Skin epidermis (tissue), 12 donors: ENCODE measurements around the gene ADAMTS2.

ENCODE experiments used
- H3K27ac ChIP-seq, 21 experiments: fragments of 200-600 bp; sonication (generic) in 11 of 21; one replicate each; pipeline ENCODE4 v1.5.0; 2020; ENCODE audit warnings: mild to moderate bottlenecking in 3 of 21, inconsistent platforms in 2 of 21, moderate library complexity in 2 of 21
- H3K4me3 ChIP-seq, 7 experiments: fragments of 200-600 bp; sonication (generic) in 2 of 7; one replicate each; pipeline ENCODE4 v1.5.0; 2020; ENCODE audit warnings: inconsistent platforms in 2 of 7, mild to moderate bottlenecking in 2 of 7, moderate library complexity in 1 of 7

The ADAMTS2 gene

DNA sequence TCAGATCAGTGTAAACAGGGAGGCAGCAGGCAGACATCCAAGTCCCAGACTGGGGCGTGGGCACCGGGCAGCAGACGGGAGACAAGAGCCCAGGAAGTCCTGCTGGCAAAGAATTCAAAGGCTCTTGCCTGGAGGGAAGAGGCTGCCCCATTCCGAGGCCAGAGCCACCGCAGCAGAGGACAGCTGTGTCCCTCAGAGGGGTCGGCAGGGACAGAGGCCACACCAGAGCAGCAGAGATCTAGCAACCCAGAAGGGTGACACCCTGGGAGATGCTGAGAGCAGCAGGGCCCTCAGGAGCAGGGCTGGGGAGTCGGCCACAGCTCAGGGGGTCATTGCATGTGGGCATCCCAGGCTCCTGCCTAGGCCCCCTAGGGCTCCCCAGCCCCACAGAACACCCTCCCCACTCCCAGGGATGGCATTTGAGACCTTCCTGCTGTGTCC is 29.1 kb downstream of the ADAMTS2 start:
- Histone ChIP-seq H3K4me3 (no peak overlapping the region), H3K27ac (peak overlapping the region in 2 of 21 experiments; percentile 16 to 85)

DNA sequence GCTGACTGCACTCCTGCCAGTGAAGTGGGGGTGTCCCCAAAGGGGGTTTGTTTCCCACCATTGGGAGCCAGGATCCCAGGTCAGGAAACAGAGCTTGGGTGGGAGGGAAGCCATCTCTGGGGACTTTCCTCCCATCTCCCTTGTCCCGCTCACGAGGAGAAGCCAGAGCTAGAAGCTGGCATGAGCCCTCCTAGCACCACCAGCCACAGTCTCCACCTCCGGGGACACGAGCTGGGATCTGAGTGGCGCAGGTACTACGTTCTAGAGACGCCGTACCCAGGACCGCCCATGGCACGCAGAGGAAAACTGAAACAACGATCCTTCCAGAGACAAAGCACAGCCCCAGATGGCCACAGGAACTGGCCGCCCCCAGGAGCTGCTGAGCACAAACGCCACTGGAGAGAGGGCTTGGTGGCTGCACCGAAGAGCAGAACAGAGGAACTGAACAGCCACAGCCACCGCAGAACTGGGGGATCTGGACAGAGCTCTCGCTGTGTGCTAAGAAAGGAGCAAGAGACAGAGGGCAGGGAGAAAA is 29.8 kb downstream of the ADAMTS2 start:
- Histone ChIP-seq H3K4me3 (no peak overlapping the region), H3K27ac (peak overlapping the region in 11 of 21 experiments; percentile 30 to 85 (median 70))

DNA sequence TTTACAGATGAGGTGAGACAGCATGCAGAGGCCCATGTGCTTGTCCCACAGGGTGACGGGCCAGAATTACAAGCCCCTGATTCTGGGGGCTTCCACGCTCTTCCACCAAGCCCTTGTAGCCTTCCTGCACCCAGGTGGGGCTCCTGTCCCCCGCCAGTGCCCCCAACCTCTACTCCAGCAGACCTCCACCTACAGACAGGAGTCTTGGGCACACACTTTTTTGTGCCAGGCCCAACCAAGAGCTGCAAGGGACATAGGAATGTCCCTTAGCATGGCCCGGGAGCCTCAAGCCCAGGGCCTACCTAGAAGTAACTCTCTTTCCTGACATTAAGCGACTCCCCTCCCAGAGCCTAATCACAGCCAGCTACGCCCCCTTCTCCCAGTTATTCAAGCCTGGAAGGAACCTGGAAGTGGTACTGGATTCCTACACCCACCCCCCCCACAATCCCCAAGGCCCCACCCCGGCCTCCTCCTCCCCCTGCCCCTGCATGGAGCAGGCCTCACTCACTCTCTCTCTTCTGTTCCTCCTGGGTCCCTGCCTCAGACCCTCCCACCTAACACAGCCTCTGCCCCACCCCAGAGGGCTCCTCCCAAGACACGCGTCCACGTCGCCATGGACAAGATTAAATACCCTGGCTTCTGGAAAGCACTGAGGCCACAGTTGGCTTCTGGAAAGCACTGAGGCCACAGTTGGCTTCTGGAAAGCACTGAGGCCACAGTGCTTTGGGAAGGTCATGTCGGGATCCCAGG is 30.5 kb downstream of the ADAMTS2 start:
- Histone ChIP-seq H3K4me3 (no peak overlapping the region), H3K27ac (peak overlapping the region in 15 of 21 experiments; percentile 15 to 85 (median 62))

DNA sequence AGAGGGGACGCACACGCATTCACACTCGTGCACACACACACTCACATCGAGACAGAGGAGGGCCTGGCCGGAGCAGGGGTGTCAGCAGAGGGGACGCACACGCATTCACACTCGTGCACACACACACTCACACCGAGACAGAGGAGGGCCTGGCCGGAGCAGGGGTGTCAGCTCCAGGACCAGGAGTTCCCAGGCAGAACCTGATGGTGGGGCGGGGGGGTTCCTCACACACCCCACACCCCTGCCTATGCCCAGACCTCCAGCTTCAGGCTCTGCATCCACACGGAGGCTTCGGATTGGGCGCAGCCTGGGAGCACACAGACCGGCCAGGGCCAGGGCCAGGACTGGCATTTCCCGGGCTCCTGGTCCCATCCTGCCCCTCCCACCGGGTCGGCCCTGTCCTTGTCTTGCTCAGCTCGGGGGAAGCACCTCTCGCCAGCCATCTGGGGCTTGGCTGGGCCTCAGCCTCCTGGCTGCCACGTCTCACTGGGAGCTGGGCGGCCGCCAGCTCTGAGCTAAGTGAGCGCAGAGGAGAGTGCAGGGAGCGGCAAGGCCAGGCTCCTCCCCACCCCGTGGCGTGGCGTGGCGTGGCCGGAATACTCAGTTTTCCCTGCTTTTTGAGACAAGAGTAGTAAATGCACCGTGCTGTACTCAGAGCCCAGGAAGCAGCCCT is 31.3 kb downstream of the ADAMTS2 start:
- H3K4me3 ChIP-seq = no peak overlapping the region
- H3K27ac ChIP-seq = peak overlapping the region in 13 of 21 experiments; percentile 15 to 85 (median 67)

DNA sequence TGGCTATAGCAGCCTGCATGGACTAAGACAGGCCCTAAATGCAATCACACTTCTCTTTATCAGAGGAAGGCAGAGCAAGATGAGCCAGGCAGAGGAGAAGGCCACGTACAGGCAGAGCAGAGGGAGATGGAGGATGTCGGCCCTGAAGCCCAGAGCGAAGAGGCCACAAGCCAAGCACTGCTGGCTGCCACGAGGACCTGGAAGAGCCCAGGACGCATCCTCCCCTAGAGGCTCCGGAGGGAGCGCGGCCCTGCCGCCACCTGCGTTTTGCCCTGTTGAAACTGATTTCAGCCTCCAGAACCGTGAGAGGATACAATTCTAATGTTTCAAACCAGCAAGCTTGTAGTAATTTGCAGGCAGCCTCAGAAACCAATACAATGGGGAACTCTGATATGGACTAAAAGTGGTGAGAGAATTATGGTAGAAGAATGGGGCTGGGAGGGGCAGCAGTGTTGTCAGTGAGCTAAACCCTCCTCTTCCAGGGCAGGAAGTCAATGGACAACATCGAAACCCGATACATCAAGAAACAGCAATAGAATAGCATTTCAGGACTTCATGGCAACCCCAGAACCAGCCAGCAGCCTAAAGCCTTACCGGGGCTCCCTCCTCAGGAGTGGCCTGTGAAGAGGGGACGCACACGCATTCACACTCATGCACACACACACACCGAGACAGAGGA is 32.6 kb downstream of the ADAMTS2 start:
- no peak overlapping the region for H3K27ac ChIP-seq
- no peak overlapping the region for H3K4me3 ChIP-seq

DNA sequence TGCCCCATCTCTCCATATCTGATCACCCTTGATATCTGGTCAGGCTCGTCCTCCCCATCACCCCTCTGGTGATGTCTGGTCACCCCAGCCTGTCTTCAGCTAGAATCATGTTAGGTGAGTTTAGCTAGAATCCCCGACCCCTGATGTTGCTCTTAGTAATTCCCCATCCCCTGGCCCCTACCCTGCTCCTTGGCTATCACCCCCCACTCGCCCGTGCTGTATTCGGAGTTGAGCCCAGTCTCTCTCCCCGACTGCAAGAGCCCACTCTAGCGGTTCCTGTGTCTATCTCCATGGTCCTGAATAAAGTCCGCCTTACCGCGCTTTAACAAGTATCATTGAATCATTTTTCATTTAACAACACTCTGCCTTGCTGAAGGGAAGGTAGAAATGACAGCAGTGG is 33.7 kb downstream of the ADAMTS2 start:
- no peak overlapping the region for H3K27ac ChIP-seq

DNA sequence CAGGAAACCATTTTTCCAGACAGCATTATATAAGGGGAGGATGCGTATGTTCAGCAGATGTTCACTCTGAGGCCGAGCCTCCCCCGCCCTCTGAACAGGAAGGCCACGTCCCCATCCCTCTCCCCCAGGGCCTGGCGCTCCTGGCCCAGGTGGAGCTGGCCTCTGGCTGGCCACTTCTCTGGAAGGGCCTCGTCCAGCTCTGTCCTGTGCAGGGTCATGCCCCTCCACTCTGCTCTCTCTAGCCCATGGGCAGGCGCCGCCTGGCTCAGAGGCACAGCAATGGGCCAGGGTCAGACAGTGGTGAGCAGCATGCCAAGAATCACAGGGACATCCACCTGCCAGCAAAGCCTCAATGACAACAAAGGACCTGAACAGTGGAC is 34.2 kb downstream of the ADAMTS2 start:
- Histone ChIP-seq H3K4me3 (no peak overlapping the region), H3K27ac (peak overlapping the region in 1 of 21 experiments; percentile 58)

More for the DNA sequence above, 33.7 kb downstream of the ADAMTS2 start:
- H3K4me3 ChIP-seq = no peak overlapping the region

DNA sequence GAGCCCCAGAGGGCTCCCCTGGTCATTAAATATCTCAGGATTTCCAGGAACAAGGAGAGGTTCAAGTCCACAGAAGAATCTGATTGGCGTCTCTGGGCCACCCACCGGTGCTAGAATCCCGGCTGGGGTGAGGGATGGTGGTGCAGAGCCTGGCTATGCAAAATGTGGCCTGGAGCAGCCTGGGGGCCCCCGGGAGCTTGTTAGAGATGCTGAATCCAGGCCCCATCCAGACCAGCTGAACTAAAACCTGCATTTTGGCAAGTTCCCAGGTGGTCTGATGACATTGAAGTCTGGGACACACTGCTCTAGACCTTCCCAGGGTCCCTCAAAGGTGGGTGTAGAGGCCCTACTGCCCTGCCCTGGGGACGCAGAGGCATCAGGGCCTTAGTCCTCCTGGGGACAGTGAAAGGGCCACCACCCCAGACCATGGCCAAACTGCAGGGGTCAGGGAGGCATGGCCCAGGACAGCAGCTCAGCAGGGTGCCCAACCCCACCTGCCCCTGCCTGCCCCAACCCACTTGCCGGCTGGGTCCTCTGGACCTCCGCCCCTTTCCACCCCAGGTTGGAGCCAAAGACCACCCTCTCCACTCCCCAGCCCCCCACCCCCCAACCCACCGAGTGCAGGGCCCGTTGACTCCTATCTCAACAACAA is 34.7 kb downstream of the ADAMTS2 start:
- Histone ChIP-seq H3K27ac (peak overlapping the region in 2 of 21 experiments; percentile 23 to 58), H3K4me3 (no peak overlapping the region)

DNA sequence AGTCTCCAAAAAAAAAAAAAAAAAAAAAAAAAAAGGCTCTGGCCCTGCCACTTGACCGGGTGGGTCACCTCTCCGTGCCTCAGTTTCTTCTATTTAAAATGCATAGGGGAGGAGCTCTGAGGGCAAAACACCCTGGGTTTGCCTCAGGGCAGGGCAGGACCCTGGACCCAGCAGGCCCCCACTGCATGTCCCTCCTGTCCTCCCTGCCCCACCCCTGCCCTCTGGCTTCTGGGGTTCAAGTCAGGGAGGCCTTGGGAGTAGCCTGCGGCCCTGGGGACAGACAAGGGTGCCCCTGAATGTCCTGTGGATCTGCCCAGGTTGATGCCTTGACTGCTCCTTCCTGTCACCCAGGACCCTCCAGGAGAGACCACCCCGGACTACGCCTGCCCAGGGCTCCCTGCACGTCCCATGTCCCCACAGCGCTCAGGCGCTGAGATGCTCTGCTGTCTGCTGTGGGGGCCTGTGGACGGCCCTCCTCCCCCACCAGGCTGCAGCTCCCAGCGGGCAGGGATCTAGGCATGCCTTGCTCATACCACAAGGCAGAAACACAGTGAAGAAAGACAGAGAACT is 35.4 kb downstream of the ADAMTS2 start:
- Histone ChIP-seq H3K4me3 (no peak overlapping the region), H3K27ac (peak overlapping the region in 1 of 21 experiments; percentile 58)

DNA sequence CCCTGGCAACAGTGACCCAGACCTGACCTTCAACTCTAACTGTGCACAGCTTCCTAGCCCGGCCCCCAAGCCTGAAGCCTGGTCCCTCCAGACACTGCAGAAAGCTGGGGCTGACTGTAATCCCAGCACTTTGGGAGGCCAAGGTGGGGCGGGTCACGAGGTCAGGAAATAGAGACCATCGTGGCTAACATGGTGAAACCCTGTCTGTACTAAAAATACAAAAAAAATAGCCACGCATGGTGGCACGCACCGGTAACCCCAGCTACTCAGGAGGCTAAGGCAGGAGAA is 35.9 kb downstream of the ADAMTS2 start:
- Histone ChIP-seq H3K4me3 (no peak overlapping the region), H3K27ac (no peak overlapping the region)

DNA sequence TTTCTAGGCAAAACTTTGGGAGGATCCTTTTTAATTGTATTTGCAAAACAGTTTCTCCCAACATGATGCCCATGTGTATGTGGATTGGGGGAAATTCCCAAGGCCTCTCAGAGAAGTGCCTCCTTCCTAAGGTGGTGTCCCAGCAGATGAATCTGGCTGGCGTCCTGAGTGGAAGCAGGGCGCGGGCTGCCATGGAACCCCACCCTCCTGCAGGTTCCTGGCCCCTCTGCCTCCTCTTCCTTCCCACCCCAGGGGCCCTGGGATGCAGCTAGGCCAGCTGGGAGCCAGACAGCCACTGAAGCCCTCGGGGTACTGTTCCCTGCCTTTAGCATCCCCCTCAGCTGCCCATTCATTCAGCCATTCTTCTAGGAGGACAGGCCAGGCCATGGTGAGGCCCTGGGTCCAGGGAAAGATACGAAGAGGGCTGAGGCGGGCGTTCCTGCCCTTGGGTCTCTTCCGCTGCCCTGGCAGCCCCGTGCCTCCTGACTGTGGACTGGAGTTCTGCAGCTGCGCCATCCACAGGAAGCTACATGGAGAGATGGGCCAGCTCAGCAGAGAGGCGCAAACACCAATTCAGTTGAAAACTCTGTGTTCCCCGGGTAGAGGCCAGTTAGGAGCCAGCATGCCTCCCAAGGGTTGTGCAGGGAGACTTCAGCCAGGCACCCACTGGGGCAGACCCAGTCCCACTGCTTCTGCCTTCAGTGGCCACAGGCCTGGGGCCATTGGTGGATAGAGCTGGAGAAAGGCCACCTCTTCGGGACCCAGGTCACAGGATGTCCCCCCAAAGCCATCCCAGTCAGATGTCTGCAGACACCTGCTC is 36.5 kb downstream of the ADAMTS2 start:
- Histone ChIP-seq H3K4me3 (no peak overlapping the region), H3K27ac (no peak overlapping the region)

DNA sequence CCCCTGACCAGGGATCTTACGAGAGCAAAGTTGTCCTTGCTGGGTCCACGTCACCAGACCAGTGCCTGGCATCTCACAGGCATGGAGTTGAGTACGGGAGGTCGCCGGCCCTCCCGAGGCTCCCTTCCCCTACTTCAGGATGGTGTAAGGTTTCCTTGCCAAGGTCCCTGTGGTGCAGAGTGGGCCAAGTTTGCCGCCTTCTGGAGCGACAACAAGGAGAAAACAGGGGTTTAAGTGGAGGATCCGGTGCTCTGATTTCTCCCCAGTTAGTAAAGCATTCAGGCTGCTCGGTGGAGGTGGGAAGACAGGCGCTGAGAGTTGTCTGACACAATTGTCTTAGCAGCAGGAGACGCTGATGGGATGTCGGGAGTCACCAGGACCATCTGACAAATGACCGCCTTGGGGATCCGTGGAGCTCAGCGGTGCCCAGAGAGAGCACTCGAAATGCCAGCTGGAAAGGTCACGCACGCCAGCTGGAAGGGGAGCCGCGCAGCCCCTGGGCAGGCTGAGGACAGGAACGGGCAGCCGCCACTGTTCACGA is 37.3 kb downstream of the ADAMTS2 start:
- Histone ChIP-seq H3K4me3 (no peak overlapping the region), H3K27ac (peak overlapping the region in 1 of 21 experiments; percentile 83)

DNA sequence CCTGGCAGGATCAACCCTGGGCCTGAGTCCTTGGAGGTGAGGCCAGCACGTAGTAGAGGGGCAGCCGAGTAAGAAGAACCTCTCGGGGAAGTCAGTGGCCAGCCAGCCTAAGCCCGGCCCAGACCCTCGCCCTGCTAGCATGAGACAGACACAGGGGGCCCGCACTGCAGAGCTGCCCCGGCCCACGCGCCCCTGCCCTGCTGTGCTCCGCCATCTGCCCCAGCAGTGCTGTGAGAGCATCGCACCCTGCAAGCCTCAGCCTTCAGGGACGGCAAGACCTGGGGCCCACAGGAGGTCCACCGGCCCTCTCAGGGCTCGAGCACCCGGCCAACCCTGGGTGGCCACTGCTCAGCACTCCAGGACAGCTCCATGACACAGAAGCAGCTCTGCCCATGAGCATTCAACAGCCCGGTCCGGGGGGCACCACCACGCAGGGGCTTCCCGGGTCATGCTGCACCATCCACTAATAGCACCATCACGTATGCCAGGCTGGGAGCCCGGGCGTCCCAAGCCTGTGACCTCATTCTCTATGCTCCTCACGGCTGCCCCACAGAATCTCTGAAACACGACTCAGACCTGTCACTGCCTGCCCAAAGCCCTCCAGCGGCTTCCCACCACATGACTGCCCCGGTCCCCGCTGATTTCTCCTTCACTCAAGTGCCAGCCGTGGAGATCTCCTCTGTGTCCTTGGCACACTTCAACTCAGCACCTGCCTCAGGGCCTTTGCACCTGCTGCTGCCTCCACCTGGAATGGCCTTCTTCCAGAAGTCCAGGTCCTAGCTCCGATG is 38.1 kb downstream of the ADAMTS2 start:
- peak overlapping the region in 6 of 21 experiments; percentile 16 to 83 (median 66) for H3K27ac ChIP-seq
- H3K4me3 ChIP-seq = no peak overlapping the region

DNA sequence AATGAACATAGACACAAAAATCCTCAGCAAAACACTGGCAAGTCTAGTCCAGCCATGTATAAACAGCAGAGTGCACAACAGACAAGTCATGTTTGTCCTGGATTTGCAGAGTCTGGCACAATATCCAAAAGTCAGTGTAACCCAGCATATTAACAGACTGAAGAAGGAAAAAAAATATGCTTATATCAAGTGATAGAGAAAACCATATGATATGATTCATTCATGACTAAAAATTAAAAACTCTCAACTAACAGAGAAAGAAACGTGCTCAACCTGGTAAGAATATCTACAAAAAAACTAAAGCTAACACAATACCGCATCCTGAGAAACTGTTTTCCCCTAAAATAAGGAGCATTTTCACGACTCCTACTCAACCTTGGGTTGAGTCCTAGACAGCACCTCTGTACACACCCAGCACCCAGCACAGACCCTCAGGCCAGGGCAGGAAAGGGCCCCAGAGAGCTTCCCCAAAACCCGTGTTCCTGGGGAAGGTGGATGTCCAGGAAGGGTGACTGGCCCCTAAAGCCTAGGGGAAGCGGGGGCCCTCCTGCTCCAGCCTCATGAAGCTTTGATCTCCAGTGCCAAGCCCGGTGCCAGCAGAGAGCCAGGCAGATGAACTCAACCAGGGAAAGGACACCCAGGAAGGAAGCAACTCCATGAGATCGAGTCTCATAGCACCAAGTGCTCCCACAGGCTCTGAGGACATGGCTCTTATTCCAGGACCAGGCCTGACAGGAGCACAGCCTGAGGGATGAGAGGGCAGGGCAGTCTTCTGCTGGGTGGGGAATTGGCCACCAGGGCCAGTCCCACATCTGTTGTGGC is 38.9 kb downstream of the ADAMTS2 start:
- Histone ChIP-seq H3K4me3 (no peak overlapping the region), H3K27ac (peak overlapping the region in 6 of 21 experiments; percentile 16 to 83 (median 66))

DNA sequence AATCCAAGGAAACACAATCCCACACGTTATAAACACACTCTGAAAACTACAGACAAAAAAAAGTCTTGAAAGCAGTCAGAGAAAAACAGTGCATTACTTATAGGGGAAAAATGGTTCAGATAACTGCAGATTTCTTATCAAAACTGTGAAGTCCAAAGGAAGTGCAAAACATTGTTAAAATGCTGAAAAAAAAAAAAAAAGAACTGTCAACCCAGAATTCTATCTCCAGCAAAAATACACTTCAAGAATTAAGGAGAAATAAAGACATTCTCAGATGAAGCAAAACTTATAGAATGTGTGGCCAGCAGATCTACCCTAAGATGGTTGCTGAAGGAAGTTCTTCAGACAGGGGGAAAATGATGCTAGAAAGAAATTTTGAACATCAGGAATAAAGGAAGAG is 40.4 kb downstream of the ADAMTS2 start:
- Histone ChIP-seq H3K4me3 (no peak overlapping the region), H3K27ac (peak overlapping the region in 5 of 21 experiments; percentile 3 to 56 (median 23))

DNA sequence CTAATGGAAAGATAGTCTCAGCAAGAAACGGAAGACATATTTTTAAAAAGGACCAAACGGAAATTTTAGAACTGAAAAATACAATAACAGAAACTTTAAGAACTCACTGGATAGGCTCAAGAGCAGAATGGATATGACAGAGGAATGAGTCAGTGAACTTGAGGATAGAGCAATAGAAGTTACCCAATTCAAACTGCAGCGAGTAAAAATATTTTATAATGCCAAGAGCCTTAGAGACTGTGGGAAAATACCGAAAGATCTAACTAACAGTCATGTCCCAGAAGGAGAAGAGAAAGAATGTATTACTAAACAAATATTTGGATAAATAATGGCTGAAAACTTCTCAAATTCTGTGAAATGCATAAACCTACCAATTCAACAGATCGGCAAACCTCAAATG is 40.8 kb downstream of the ADAMTS2 start:
- Histone ChIP-seq H3K4me3 (no peak overlapping the region), H3K27ac (peak overlapping the region in 5 of 21 experiments; percentile 3 to 81 (median 28))
